Myocyte (in vitro differentiated cells): Measurements from ENCODE around the gene METTL8. TPM values are rescaled to one million over a fixed set of nuclear protein-coding genes. Genes with fewer than 3 reads are reported as not detected.
A peak's percentile ranks its signal among the peaks of the same experiment; 100 is the strongest.
"Not testable (repeated sequence)": the region's sequence is repeated elsewhere in the genome, so short reads cannot be mapped to it uniquely, and the experiment has no call there.

Experiments
- DNase-seq: peaks from one replicate; pipeline ENCODE4 v3.0.0-alpha.2; 2012; ENCODE audit warnings: low read depth
- total RNA-seq: library from RNA; depleted of rRNA; stranded (reverse); fragments of >200 nt; gene quantifications from 2 replicates; pipeline ENCODE4 v1.2.3, GENCODE V29; 2014

METTL8 gene
- total RNA-seq, 1 donor from 2014 or later = 34.0 TPM

DNA sequence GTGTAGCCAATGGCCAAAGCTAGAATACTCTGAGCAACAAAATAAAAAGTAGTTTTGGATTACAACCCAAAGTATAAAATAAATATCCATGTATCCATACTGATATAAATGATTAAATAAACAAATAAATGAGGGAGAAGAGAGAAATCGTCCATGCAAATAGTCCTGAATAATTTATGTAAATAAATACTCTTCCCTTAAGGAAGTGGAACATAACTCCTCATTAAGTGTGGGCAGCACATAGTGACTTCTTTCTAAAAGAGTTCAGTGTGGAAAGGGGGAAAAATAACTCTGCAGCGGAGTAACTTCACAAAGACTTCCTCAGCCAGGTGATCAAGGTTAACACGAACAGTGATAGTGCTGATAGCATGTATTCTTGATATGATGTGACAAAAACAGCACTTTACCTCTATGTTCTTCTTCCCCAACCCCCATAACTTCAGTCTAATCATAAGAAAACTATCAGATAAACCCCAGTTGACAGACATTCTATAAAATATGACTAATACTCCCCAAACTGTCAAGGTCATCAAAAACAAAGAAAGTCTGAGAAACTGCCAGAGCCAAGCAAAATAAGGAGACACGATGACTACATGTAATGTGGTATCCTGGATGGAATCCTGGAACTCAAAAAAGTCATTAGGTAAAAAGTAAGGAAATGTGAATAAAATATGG is 30.7 kb downstream of the METTL8 start:
- DNase-seq = no peak

DNA sequence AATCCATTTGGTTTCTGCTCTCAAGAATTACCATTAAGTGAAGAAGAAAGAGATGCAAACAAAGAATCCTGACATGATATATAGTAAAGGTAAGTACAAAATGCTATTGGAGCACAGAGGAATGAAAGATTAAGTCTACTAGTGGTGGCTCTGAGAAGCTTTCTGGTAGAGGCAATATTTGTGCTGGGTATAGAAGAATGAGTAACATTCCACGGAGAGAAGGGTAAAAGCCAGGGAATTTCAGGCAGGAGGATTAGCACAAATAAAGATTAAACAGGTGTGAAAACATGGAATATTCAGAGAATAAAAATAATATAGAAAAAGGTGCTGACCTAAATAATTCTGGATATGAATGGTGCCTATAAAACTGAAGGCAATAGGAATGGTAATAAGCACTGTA is 31.8 kb downstream of the METTL8 start:
- DNase-seq = no peak

DNA sequence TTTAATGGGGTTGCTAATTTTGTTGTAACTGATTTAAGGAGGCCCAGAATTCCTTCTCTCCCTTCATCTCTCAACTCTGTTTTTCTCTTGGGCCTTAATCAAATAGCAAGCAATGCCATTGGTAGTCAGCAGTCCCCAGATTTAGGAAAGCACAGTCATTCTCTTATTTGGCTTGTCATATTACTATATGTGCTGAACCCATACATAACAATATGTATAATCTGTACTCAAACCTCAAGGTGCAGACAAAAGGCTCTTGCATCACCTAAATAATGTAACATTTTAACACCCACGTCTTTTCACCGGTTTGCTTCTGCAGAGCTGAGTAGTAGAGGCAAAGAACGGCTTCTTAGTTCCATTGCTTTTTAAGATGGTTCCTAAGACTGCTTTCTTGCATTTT is 33.4 kb downstream of the METTL8 start:
- no peak for DNase-seq

DNA sequence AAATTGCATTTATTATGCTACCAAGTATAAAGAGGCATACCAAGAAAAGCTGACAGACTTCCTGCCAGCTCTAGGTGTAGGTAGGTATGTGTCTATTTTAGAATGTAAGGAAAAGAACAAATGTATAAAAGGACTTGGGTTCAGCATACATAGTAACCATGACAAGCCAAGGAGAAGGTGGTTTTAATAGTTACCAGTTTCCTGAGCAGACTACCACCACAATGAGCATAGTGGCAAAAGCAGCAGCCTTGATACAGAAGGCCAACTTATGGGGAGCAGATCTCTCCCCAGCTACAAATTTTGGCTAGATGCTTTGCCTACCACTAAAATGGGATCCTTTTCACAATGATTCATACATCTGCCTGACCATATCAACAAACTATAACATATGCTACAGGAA is 34.5 kb downstream of the METTL8 start:
- no peak for DNase-seq

DNA sequence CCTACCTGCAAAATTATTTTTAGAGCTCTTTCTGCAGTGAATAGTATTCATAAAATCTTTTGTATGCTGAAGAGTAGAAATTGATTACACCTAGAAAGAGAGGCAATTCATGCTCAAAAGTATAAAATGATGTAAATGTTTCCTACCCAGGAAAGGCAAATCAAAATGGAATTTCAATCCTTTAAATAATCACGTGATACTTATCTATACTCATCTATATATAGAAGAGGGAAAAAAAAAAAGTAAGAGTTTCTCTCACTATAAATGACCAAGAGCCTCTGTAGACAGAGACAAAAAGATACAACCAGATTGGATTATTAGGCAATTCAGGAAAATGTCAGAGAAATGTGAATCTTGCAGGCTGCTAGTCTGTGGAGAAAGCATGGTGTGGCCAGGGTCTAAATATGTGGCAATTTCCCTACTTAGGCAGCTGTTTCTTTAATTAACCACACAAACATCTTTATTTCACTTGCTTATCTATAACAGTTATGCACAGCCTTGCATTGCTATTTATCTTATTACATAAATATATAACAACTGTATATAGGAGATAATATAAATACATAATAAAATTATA is 39.5 kb downstream of the METTL8 start:
- DNase-seq = no peak

DNA sequence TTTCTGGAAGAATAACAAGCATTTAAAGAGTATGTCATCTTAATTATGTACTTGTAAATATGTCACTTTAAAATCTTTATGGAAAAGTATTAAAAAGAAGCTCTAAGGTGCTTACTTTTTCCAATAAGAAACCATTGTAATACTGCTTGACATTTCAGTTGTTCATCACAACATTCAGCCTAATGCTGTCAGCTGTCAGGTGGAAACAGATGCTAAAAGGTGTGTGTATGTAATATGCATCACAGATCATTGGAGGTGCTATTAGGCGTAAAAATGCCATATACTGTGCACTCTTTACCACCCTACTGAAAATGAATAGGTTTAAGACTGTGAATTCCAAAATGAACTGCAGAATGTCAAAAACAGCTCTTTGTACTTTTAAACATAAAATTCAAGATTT is 40.3 kb downstream of the METTL8 start:
- no peak for DNase-seq

DNA sequence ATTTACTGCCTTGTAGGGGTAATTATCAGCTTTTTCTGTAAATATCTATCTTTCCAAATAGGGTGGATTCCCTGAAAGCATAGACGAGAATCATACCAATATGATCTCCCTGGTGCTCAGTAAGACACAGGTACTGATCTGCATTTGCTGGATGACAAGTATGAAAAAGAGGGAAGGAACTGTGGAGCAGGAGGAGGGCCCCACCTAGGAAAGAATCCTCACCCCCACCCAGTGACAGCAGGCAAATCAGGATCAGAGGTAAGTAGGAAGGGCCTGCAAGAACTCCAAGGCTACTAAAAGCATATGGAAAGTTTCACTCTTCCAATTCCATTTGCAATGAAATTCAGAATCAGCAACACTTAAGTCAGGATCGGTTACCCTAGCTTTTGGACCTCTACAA is 42.3 kb downstream of the METTL8 start:
- peak; percentile 24 for DNase-seq

DNA sequence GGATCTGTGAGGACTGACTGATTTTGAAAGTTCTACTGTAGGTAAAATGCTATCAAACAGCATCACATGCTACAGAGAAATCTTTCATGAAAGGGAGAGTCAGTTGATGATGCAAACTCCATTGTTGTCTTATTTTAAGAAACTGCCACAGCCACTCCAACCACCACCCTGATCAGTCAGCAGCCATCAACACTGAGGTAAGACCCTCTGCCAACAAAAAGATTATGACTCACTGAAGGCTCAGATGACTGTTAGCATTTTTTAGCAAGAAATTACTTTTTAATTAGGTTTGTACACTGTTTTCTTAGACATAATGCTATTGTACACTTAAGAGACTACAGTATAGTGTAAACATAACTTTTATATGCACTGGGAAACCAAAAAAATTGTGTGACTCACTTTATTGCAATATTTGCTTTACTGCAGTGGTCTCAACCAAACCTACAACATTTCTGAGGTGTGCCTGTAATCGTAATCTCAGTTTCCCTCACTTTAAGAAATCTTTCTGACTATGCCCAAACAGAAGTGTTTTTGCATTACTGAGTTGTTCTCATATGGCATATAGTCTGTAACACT is 42.8 kb downstream of the METTL8 start:
- DNase-seq = peak; percentile 78

DNA sequence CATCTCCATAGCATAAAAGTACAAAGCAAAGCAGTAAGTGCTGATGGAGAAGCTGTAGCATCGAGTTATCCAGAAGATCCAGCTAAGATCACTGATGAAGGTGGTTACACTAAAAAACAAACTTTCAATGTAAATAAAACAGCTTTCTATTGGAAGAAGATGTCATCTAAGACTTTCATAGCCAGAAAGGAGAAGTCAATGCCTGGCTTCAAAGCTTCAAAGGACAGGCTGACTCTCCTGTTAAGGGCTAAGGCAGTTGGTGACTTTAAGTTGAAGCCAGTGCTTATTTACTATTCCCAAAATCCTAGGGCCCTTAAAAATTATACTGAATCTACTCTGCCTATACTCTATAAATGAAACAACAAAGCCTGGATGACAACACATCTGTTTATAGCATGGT is 44.0 kb downstream of the METTL8 start:
- DNase-seq = no peak

DNA sequence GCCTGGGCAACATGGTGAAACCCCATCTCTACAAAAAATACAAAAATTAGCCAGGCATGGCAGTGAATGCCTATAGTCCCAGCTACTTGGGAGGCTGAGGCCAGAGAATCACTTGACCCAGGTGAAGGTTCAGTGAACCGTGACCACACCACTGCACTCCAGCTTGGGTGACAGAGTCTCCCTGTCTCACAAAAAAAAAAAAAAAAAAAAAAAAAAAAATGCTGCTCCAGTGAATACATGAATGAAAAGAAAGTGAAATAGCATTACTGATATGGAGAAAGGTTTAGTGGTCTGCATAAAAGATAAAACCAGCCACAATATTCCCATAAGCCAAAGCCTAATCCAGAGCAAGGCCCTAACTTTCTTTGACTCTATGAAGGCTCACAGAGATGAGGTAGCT is 44.5 kb downstream of the METTL8 start:
- no peak for DNase-seq

DNA sequence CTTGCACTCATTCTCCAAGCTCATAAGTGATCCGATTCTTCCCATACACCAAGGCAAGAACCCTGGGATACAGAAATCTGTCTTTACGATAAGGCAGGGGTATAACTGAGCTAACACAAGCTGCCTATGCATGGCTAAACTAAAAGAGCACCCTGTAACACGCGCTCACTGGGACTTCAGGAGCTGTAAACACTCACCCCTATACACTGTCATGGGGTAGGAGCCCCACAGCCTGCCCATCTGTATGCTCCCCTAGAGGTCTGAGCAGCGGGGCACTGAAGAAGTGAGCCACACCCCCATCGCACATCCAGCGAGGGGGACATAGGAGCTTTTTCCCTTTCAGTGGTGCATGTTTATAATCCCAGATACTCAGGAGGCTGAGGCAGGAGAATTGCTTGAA is 46.7 kb downstream of the METTL8 start:
- no peak for DNase-seq

DNA sequence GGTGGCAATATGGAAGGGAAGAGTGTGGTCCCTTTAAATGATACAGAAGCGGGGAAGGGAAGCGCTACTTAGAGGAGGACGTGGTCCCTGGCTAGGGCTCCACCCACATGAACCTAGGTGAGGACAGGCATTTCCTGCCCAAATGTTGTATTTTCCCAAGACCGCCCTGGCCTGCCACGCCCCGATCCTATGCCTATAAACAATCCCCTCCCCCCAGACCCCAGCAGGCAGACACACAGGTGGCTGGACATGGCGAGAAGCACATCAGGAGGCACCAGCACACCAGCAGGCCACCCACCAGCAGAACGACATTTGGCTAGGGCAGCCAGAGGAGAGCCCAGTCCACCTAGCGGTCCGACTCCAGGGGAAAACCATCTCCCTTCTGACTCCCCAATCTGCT is 47.2 kb downstream of the METTL8 start:
- no peak for DNase-seq

DNA sequence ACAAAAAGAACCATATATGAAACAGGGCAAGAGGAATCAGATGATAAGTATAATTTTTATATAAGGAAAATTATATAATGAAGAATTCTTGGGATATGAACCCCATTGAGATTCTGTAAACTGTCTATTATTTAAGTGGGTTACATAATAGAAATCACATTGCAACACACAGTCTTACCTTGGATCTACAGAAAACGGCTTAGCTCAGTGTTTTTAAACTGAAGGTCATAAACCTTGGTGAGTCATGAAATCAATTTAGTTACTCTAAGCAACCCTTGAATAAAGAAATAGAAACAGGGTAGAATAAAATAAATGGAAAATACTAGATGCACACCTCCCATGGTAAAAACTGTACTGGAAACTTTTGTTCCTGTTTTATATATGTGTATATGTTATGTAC is 50.7 kb downstream of the METTL8 start:
- DNase-seq = no peak

DNA sequence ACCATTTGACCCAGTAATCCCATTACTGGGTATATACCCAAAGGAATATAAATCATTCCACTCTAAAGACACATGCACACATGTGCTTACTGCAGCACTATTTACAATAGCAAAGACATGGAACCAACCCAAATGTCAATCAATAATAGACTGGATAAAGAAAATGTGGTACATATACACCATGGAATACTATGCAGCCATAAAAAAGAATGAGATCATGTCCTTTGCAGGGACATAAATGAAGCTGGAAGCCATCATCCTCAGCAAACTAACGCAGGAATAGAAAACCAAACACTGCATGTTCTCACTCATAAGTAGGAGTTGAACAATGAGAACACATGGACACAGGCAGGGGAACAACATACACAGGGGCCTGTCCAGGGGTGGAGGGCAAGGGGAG is 51.6 kb downstream of the METTL8 start:
- DNase-seq = not testable (repeated sequence)

DNA sequence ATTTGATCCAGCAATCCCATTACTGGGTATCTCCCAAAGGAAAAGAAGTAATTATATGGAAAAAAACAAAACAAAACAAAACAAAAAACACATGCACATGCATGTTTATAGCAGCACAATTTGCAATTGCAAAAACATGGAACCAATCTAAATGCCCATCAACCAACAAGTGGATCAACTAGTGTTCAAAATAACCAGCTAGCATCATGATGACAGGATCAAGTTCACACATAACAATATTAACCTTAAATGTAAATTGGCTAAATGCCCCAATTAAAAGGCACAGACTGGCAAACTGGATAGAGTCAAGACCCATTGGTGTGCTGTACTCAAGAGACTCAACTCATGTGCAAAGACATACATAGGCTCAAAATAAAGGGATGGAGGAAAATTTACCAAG is 55.9 kb downstream of the METTL8 start:
- not testable (repeated sequence) for DNase-seq

DNA sequence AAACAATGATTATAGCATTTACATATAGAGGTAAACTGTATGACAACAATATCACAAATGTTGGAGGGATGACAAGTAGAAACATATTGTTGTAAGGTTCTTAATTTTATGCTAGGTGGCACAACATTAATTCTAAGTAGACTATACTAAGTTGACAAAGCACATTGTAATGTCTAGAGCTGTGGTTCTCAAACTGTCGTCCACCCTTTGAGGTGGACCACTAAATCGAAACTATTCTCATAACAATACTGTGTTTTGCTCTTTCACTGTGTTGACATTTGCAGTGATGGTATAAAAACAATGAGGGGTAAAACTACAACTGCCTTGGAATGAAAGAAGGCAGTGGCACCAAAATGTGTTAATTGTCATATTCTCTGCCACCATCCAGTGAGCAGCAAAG is 66.1 kb downstream of the METTL8 start:
- no peak for DNase-seq

DNA sequence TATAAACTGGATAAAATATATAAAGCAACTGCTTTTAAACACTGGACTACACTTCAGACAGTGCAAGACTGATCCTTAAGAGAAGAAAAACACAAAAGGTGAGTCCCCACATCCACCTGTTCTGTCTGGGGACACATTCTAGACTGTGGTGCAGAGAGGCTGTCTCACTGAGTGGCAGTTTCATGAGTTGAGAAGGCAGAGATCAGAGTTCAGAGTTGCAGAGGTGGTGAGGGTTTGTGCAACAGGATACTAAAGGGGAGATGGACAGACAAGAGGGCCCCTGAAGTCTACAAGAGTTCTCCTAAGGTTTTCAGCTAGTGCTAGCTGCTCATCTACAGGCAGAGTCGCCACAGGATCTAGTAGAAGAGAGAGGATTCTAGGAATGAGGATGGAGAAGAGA is 68.0 kb downstream of the METTL8 start:
- DNase-seq = no peak

DNA sequence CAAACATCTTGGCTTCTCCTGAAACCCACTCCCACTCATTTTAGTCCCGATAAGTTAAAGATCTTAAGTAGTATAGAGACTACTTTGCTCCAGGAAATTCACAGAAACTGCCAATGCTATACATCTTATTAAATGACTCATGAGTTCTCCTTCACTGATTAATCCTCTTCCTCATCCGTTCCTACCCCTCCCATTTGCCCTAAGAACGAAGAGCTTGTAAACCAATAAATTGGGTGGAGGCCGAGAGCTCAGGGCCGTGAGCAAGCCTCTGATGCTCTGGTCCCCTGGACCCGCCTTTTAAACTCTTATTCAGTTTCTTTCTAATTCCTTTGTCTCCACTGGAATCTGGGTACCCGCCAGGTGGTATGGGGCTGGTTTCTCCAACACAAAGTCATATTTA is 68.6 kb downstream of the METTL8 start:
- DNase-seq = no peak

DNA sequence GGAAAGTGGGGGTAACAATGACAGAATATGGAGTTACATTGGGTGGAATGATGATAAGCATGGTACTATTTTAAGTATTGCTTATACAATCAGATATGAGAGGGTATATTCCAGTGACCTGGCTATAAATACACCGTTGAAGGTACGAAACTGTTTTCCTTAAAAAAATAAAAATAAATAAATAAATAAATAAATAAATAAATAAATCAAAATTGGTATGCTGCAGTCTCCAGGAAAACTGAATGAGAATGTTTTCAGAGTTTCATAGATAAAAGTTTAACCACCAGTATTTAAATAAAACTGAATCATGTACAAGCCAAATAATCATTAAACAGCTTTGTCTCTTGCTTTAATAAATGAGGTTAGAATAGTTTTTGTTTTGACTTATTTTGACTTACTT is 71.4 kb downstream of the METTL8 start:
- DNase-seq = no peak

DNA sequence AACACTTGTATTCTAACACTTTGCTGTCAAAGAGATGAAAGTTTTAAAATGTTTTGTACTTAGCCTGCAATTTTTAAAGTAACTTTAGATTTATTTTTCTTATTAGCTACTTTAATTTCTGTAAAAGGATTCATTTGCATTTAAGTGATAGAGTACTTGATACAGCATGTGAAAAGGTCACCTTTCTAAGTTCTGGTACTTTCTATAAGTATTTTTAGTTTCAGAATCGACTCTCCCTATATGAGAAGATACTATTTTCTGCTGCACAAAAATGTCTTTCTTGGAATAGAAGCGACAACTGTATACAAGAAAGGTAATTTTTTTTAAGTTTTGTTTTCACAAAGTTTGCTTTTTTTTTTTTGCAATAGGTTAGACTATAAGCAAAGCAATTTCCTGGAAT is 72.9 kb downstream of the METTL8 start:
- no peak for DNase-seq

DNA sequence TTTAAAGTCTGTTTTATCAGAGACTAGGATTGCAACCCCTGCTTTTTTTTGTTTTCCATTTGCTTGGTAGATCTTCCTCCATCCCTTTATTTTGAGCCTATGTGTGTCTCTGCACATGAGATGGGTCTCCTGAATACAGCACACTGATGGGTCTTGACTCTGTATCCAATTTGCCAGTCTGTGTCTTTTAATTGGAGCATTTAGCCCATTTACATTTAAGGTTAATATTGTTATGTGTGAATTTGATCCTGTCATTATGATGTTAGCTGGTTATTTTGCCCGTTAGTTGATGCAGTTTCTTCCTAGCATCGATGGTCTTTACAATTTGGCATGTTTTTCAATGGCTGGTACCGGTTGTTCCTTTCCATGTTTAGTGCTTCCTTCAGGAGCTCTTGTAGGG is 80.0 kb downstream of the METTL8 start:
- not testable (repeated sequence) for DNase-seq

DNA sequence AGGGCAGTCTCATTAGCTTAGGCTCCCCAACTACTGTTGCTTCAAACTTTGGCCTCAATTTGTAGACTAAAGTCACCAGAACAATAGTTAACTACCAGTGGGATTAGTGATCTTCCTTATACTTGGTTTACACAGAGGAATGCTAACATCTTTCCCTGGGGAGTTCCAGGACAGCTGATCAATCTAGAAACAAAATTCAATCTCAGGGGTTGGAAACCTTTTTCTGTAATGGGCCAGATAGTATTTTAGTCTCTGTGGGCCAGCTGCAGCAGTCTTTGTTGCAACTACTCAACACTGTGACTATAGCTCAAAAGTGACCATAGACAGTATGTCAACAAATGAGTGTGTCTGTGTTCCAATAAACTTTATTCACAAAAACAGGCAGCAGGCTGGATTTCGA is 85.7 kb downstream of the METTL8 start:
- peak; percentile 69 for DNase-seq

DNA sequence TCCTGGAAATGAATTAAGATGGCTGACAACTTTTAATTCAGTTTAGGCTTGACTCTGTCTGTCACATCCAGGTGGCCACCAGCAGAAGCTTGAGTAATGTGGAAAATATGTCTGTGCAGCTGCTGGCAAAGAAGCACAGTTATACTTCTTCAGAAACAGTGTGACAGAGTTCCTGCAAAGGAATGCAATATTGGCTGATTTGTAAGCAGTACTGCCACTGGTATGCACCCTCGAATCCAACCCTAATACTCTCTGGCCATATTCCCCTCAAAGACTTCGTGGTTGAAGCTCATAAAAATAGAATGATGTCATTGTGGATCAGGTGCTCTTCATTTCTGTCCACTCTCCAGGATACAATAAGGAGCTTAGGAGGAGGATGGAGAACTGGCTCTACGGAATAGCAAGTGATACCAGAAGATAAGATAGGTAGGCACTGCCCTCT is 86.2 kb downstream of the METTL8 start:
- DNase-seq = peak; percentile 98
